LNCaP clone FGC (cell line): ENCODE results near the gene TMEM239.

Experiments
- DNase-seq: peaks from one replicate; pipeline ENCODE4 v3.0.0-alpha.2; 2011; ENCODE audit warnings: low read depth
- H3K4me3 ChIP-seq: 2 replicates; pipeline ENCODE4 v1.5.1; 2011; ENCODE audit warnings: mild to moderate bottlenecking, low read depth, low read length, control low read depth
- CTCF ChIP-seq: IDR thresholded peaks from 2 replicates; pipeline ENCODE4 v1.5.1; 2012; ENCODE audit warnings: mild to moderate bottlenecking; ENCODE audit not compliant: control insufficient read depth, insufficient read depth; ENCODE audit errors: extremely low read depth

The TMEM239 gene

GRCh38 chr20:2835331-2835796, 19.2 kb downstream of the TMEM239 start:
- TF ChIP-seq CTCF = no peak
- no peak for DNase-seq
- no peak overlapping the region for H3K4me3 ChIP-seq

- H3K4me3 ChIP-seq = no peak overlapping the region
- TF ChIP-seq CTCF = no peak
- DNase-seq = no peak
Measured at GRCh38 chr20:2836035-2836434, 19.9 kb downstream of the TMEM239 start.

- DNase-seq = no peak
- no peak overlapping the region for H3K4me3 ChIP-seq
- TF ChIP-seq CTCF = no peak
Measured at GRCh38 chr20:2837221-2837960, 21.2 kb downstream of the TMEM239 start.

- no peak overlapping the region for H3K4me3 ChIP-seq
- no peak for DNase-seq
- no peak for TF ChIP-seq CTCF
Measured at GRCh38 chr20:2838170-2838797, 22.1 kb downstream of the TMEM239 start.

GRCh38 chr20:2838847-2839671, 22.9 kb downstream of the TMEM239 start:
- no peak for DNase-seq
- H3K4me3 ChIP-seq = no peak overlapping the region; the same call in 1 of the 2 replicates
- TF ChIP-seq CTCF = no peak

- no peak for TF ChIP-seq CTCF
- DNase-seq = no peak
- peak overlapping the region; percentile 82 for H3K4me3 ChIP-seq
Measured at GRCh38 chr20:2839732-2840137, 23.6 kb downstream of the TMEM239 start.
